Choroid plexus epithelial cell (primary cell): ENCODE results near the gene KRTAP10-1.
"Not testable (repeated sequence)": the region's sequence is repeated elsewhere in the genome, so short reads cannot be mapped to it uniquely, and the experiment has no call there.

Experiments
- DNase-seq: peaks from one replicate; pipeline ENCODE4 v3.0.0-alpha.2; 2010; ENCODE audit warnings: low read depth
- H3K4me3 ChIP-seq: 2 replicates; pipeline ENCODE4 v1.5.1; 2011; ENCODE audit warnings: low read depth, mild to moderate bottlenecking, control low read depth, low read length, moderate library complexity
- TF ChIP-seq, protein P1 (sequence below): conservative IDR thresholded peaks from 2 replicates; pipeline ENCODE4 v1.5.1; 2011; ENCODE audit warnings: low read depth, mild to moderate bottlenecking, control low read depth, inconsistent platforms, low read length, moderate library complexity

KRTAP10-1 gene

DNA sequence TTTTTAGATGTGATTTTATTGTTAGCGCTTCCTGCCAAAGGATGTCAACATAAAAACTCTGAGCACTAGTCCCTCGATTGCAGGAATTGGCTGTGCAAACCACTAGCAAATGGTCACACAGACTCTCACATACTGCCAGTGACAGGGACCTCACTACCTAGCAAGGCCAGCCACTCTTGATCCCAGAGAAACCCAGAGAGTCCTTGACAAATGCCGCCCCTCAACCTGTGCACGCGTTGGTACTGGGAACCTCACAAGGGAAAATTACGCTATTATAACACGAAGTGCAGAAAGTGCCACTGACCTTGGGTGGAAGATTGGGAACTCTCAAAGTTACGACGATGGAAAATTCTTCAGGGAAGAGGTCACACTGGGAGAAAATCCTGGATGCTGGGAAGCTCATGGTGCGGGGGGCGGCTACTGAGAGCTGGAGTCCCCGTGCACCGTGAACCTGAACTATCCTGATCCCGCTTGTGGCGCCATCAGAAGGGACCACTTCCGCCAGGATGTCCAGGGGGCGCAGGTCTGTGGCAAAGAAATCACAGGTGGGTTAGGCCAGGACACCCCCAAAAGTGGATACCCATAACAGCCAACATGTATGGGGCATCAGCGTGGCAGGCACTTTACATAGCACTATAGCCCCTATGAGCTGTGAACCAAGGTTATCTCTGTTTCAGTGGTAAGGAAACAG is 27.6 kb upstream of the KRTAP10-1 start:
- DNase-seq = no peak
- no peak overlapping the region for H3K4me3 ChIP-seq
- TF ChIP-seq, protein P1, sequence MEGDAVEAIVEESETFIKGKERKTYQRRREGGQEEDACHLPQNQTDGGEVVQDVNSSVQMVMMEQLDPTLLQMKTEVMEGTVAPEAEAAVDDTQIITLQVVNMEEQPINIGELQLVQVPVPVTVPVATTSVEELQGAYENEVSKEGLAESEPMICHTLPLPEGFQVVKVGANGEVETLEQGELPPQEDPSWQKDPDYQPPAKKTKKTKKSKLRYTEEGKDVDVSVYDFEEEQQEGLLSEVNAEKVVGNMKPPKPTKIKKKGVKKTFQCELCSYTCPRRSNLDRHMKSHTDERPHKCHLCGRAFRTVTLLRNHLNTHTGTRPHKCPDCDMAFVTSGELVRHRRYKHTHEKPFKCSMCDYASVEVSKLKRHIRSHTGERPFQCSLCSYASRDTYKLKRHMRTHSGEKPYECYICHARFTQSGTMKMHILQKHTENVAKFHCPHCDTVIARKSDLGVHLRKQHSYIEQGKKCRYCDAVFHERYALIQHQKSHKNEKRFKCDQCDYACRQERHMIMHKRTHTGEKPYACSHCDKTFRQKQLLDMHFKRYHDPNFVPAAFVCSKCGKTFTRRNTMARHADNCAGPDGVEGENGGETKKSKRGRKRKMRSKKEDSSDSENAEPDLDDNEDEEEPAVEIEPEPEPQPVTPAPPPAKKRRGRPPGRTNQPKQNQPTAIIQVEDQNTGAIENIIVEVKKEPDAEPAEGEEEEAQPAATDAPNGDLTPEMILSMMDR = no peak

- no peak for DNase-seq
- TF ChIP-seq, protein P1 = no peak
- H3K4me3 ChIP-seq = no peak overlapping the region
Measured at GRCh38 chr21:44566403-44566802, 26.4 kb upstream of the KRTAP10-1 start.

DNA sequence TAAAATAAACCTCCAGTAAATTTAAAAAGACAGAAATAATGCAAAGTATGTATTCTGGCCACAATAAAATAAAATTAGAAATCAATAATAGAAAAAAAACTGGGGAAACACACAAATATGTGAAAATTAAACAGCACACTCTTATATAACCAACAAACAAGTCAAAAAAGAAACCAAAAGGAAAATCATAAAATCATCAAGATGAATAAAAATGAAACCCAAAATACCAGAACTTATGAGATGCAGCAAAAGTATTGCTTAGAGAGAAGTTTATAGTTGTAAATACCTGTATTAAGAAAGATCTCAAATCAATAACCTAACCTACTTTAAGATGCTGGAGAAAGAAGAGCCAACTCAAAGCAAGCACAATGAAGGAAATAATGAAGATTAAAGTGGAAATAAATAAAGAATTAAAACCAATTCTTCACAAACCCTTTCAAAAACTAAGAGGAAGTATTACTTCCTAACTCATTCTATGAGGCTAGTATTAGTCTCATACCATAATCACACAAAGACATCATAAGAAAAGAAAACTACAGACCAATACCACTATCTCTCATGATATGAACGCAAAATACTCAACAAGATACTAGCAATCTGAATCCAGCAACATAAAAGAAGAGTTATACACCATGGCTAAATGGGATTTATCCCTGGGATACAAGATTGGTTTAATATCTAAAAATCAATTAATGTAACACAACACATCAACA is 25.0 kb upstream of the KRTAP10-1 start:
- DNase-seq = no peak
- no peak overlapping the region for H3K4me3 ChIP-seq
- TF ChIP-seq, protein P1 = no peak

DNA sequence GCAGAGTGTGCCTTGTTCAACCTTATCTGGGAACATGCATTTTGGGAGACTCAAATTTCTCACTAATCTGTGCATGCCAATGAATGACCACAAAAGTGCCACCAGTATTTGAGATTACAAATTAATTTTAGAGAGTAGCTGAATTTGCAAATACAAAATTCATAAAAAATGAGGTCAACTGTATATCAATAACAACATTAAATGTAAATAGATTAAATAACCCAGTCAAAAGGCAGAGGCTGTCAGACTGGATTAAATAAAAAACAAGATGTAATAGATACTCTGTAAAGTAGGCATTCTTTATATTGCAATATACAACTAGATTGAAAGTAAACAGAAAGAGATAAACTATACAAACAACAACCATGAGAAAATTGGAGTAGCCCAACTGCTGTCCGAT is 24.1 kb upstream of the KRTAP10-1 start:
- H3K4me3 ChIP-seq = no peak overlapping the region
- TF ChIP-seq, protein P1 = no peak
- no peak for DNase-seq

DNA sequence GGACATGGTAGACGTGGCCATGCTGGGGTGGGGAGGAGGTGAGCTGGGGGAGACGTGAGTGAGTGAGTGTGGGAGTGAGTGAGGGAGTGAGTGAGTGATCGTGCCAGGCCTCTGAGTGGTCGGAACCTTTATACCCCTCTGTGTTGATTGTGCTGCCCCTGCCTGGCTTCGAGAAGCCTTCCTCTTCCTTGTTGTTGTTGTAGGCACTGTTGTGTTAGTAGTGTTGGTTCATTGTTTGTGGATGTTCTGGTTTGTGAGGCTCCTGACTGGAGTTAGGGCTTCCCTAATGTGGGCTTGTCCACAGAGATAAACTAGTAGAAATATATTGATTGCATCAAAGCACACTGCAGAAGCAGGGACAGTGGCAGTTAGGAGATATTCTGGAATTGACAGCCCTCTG is 18.7 kb upstream of the KRTAP10-1 start, which contains the start of gene KRTAP10-3:
Gene KRTAP10-3, minus strand, starts transcription at position 101 of the 400 bp plus-strand sequence. Its CDS starts 80 bp downstream, at position 21.
- no peak within 1 kb of the TSS for H3K4me3 ChIP-seq
- DNase-seq = no peak
- TF ChIP-seq, protein P1 = no peak

- DNase-seq, H3K4me3 ChIP-seq: not testable (repeated sequence)
Measured at GRCh38 chr21:44558329-44558675, 18.3 kb upstream of the KRTAP10-1 start.

- no peak for DNase-seq
- H3K4me3 ChIP-seq = no peak overlapping the region
Measured at GRCh38 chr21:44557491-44558328, 17.7 kb upstream of the KRTAP10-1 start.

More at GRCh38 chr21:44557491-44558328, 17.7 kb upstream of the KRTAP10-1 start:
- TF ChIP-seq, protein P1 = no peak
